ENCODE data around the gene DYNC2I2.

Gene DYNC2I2

GRCh38 chr9:128656416-128657343, at the start of gene DYNC2I2:
Gene DYNC2I2 (minus strand): TSS chr9:128656847. CDS start chr9:128656726, 121 bp downstream.
- peak within 1 kb of the TSS; percentile 59 for H3K4me3 ChIP-seq (replicated peaks; ENCODE audit: low read depth, low read length)
- peak; percentile 83 for DNase-seq (ENCODE audit: extremely low read depth, low read depth)
- no peak for TF ChIP-seq CTCF (IDR thresholded peaks at IDR 0.05; ENCODE audit: low read depth, low read length, missing control alignments)

DNA sequence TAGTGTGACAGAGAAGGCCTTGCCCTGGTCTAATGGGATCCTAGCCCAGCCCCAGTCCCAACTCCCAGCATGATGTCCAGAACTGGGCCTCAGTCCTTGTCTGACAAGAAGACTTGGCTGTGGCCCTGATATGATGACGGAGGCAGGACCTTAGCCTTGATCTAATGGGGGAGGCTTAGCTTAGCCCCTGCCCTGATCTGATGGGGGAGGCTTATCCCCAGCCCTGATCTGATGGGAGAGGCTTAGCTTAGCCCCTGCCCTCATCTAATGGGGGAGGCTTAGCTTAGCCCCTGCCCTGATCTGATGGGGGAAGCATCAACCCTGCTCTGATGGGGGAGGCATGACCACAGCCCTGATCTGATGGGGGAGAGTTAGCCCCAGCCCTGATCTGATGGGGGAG, 49.4 kb upstream of the DYNC2I2 start:
- no peak overlapping the region for H3K4me3 ChIP-seq (replicated peaks; ENCODE audit: low read depth, low read length)
- no peak for TF ChIP-seq CTCF (IDR thresholded peaks at IDR 0.05; ENCODE audit: low read depth, low read length, missing control alignments)
- no peak for DNase-seq (ENCODE audit: extremely low read depth, low read depth)

DNA sequence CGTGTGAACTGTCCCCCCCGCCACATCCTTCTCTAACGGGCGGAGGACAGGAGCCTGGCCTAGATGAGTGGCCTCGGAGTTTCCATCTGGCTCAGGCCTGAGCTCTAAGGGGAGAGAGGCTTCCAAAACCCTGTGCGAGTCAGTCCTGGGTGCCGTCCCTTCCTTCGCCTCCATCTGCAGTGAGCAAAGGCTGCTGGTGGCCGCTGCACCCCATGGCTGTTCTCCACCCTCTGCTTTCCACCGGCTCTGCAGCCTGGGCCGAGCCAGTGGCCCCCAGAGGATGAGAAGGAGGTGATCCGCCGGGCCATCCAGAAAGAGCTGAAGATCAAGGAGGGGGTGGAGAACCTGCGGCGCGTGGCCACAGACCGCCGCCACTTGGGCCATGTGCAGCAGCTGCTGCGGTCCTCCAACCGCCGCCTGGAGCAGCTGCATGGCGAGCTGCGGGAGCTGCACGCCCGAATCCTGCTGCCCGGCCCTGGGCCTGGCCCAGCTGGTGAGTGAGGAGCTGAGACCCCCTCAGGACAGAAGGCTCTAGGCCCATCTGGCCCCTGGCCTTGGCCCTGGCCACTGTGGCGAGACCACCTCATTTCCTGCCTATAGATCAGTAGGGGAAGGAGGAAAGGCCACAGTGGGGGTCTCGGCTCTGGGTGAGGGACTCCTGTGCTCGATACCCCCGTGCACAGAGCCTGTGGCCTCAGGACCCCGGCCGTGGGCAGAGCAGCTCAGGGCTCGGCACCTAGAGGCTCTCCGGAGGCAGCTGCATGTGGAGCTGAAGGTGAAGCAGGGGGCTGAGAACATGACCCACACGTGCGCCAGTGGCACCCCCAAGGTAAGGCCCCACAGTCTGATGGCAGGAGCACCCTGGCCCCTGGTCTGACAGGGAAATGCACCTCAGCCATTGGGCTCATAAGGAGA, 48.7 kb upstream of the DYNC2I2 start:
- no peak for DNase-seq (ENCODE audit: extremely low read depth, low read depth)
- no peak for TF ChIP-seq CTCF (IDR thresholded peaks at IDR 0.05; ENCODE audit: low read depth, low read length, missing control alignments)
- H3K4me3 ChIP-seq (replicated peaks; ENCODE audit: low read depth, low read length): no peak overlapping the region

DNA sequence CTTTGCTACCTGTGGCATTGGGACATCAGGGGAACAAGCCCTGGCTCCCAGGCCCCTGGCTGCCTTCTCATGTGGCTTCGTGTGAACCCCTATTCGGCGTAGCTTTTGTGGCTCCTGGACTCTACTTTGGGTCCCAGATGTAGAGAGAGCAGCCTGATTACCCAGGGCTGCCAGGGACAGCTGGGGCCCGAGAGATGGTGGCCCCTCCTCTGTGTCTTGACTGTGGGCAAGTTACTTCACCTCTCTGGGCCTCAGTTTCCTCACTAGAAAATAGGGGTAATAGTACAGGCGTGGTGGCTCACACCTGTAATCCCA, 47.7 kb upstream of the DYNC2I2 start:
- no peak for DNase-seq (ENCODE audit: extremely low read depth, low read depth)
- no peak overlapping the region for H3K4me3 ChIP-seq (replicated peaks; ENCODE audit: low read depth, low read length)
- TF ChIP-seq CTCF (IDR thresholded peaks at IDR 0.05; ENCODE audit: low read depth, low read length, missing control alignments): no peak

- DNase-seq (ENCODE audit: extremely low read depth, low read depth): no peak
- H3K4me3 ChIP-seq (replicated peaks; ENCODE audit: low read depth, low read length): peak overlapping the region; percentile 66
- TF ChIP-seq CTCF (IDR thresholded peaks at IDR 0.05; ENCODE audit: low read depth, low read length, missing control alignments): no peak
Observed at GRCh38 chr9:128703616-128704355, 47.1 kb upstream of the DYNC2I2 start.

- TF ChIP-seq CTCF (IDR thresholded peaks at IDR 0.05; ENCODE audit: low read depth, low read length, missing control alignments): no peak
- peak overlapping the region; percentile 66 for H3K4me3 ChIP-seq (replicated peaks; ENCODE audit: low read depth, low read length)
- no peak for DNase-seq (ENCODE audit: extremely low read depth, low read depth)
Observed at GRCh38 chr9:128702949-128703615, 46.4 kb upstream of the DYNC2I2 start.

All from HFF-Myc (cell line).